DMS53 treated with DMSO at 0.1 percent for 48 hours (cell line): ENCODE results near the gene GFM2.
"Not testable (repeated sequence)": the region's sequence is repeated elsewhere in the genome, so short reads cannot be mapped to it uniquely, and the experiment has no call there.

Source experiments
- DNase-seq: peaks from one replicate; lab custom pipeline; 2025; ENCODE audit not compliant: unreplicated experiment; lab: John Stamatoyannopoulos, UW

Gene GFM2

GRCh38 chr5:74722271-74722670 is 44.6 kb downstream of the GFM2 start:
- no peak for DNase-seq

GRCh38 chr5:74717596-74717995 is 49.3 kb downstream of the GFM2 start:
- peak; percentile 17 for DNase-seq

- no peak for DNase-seq
These were observed 73.7 kb downstream of the GFM2 start for GRCh38 chr5:74693191-74693590.

- no peak for DNase-seq
These were observed 79.8 kb downstream of the GFM2 start for GRCh38 chr5:74686962-74687751.

GRCh38 chr5:74685979-74686631 is 80.8 kb downstream of the GFM2 start:
- no peak for DNase-seq

- DNase-seq, result peak; percentile 72
These were observed 81.7 kb downstream of the GFM2 start, which contains the start of gene HEXB for GRCh38 chr5:74684900-74685851. HEXB (plus strand) TSS chr5:74685233; CDS start chr5:74685261, 28 bp downstream.

GRCh38 chr5:74679966-74680365 is 87.0 kb downstream of the GFM2 start:
- no peak for DNase-seq

GRCh38 chr5:74679300-74679699 is 87.6 kb downstream of the GFM2 start:
- DNase-seq, result not testable (repeated sequence)

- DNase-seq, result not testable (repeated sequence)
These were observed 88.8 kb downstream of the GFM2 start for GRCh38 chr5:74678123-74678522.

GRCh38 chr5:74676466-74676865 is 90.5 kb downstream of the GFM2 start:
- not testable (repeated sequence) for DNase-seq

- DNase-seq, result peak; percentile 28
These were observed 93.7 kb downstream of the GFM2 start for GRCh38 chr5:74673011-74673790.

- no peak for DNase-seq
These were observed 94.6 kb downstream of the GFM2 start for GRCh38 chr5:74672215-74672877.
